Trophoblast cell (in vitro differentiated cells and primary cell): ENCODE measurements around the gene NDRG4.

Experiments used
- DNase-seq, 2 donors: peaks; one replicate each; pipeline ENCODE4 v3.0.0-alpha.2; 2016
- H2AFZ ChIP-seq: 2 replicates; pipeline ENCODE4 v1.6.1; 2013; ENCODE audit warnings: low read length, moderate library complexity, mild to moderate bottlenecking; ENCODE audit not compliant: insufficient read depth, poor library complexity
- H2AK5ac ChIP-seq: 2 replicates; pipeline ENCODE4 v1.6.1; 2013; ENCODE audit warnings: mild to moderate bottlenecking, low read length
- H2BK120ac ChIP-seq: 2 replicates; pipeline ENCODE4 v1.6.1; 2013; ENCODE audit warnings: low read length, mild to moderate bottlenecking, moderate library complexity; ENCODE audit not compliant: insufficient read depth, poor library complexity
- H2BK12ac ChIP-seq: 2 replicates; pipeline ENCODE4 v1.6.1; 2013; ENCODE audit warnings: mild to moderate bottlenecking, low read length, moderate library complexity
- H2BK5ac ChIP-seq: 2 replicates; pipeline ENCODE4 v1.6.1; 2013; ENCODE audit warnings: low read length, low read depth, moderate library complexity, mild to moderate bottlenecking; ENCODE audit not compliant: poor library complexity
- H3K14ac ChIP-seq: 2 replicates; pipeline ENCODE4 v1.6.1; 2013; ENCODE audit warnings: mild to moderate bottlenecking, low read length
- H3K18ac ChIP-seq: 2 replicates; pipeline ENCODE4 v1.6.1; 2013; ENCODE audit warnings: mild to moderate bottlenecking, low read length
- H3K23ac ChIP-seq: 2 replicates; pipeline ENCODE4 v1.6.1; 2013; ENCODE audit warnings: low read length
- H3K27ac ChIP-seq: 2 replicates; pipeline ENCODE4 v1.5.1; 2013; ENCODE audit warnings: low read depth, mild to moderate bottlenecking, inconsistent platforms, low read length, moderate library complexity
- H3K27me3 ChIP-seq: 2 replicates; pipeline ENCODE4 v1.6.1; 2013; ENCODE audit warnings: inconsistent platforms, mild to moderate bottlenecking, low read length, moderate library complexity; ENCODE audit not compliant: insufficient read depth
- H3K36me3 ChIP-seq, 2 experiments: 1 replicate in 1 of 2; 2 replicates in 1 of 2; pipeline ENCODE4 v1.6.1; 2013; ENCODE audit warnings: low read length in 2 of 2, mild to moderate bottlenecking in 2 of 2, moderate library complexity in 1 of 2; ENCODE audit not compliant: insufficient read depth in 2 of 2, control insufficient read depth in 1 of 2
- H3K4ac ChIP-seq: 2 replicates; pipeline ENCODE4 v1.6.1; 2013; ENCODE audit warnings: low read depth, mild to moderate bottlenecking, low read length, moderate library complexity
- H3K4me1 ChIP-seq, 2 experiments: 1 replicate in 1 of 2; 2 replicates in 1 of 2; pipeline ENCODE4 v1.6.1; 2013; ENCODE audit warnings: low read length in 2 of 2, mild to moderate bottlenecking in 2 of 2, moderate library complexity in 1 of 2; ENCODE audit not compliant: insufficient read depth in 2 of 2, control insufficient read depth in 1 of 2
- H3K4me2 ChIP-seq: 2 replicates; pipeline ENCODE4 v1.6.1; 2013; ENCODE audit warnings: inconsistent platforms, mild to moderate bottlenecking, low read length, moderate library complexity
- H3K4me3 ChIP-seq: 2 replicates; pipeline ENCODE4 v1.5.1; 2013; ENCODE audit warnings: mild to moderate bottlenecking, low read depth, low read length, inconsistent platforms
- H3K79me1 ChIP-seq: one replicate; pipeline ENCODE4 v1.6.1; 2013; ENCODE audit warnings: low read length
- H3K79me2 ChIP-seq: 2 replicates; pipeline ENCODE4 v1.6.1; 2013; ENCODE audit warnings: low read length, mild to moderate bottlenecking; ENCODE audit not compliant: control insufficient read depth, insufficient read depth, poor library complexity
- H3K9ac ChIP-seq: 2 replicates; pipeline ENCODE4 v1.6.1; 2013; ENCODE audit warnings: mild to moderate bottlenecking, low read length
- H3K9me3 ChIP-seq: 2 replicates; pipeline ENCODE4 v1.6.1; 2013; ENCODE audit warnings: low read depth, mild to moderate bottlenecking, control low read depth, inconsistent platforms, low read length; ENCODE audit not compliant: insufficient read depth
- H4K12ac ChIP-seq: 2 replicates; pipeline ENCODE4 v1.6.1; 2013; ENCODE audit warnings: low read depth, mild to moderate bottlenecking, low read length, moderate library complexity
- H4K8ac ChIP-seq: 2 replicates; pipeline ENCODE4 v1.6.1; 2013; ENCODE audit warnings: low read depth, mild to moderate bottlenecking, low read length, moderate library complexity
- H4K91ac ChIP-seq: one replicate; pipeline ENCODE4 v1.6.1; 2013; ENCODE audit warnings: low read depth, mild to moderate bottlenecking, low read length, moderate library complexity
- WGBS: extraction: QIAGEN DNeasy Blood & Tissue Kit; methylation state at CpG from one replicate; pipeline ENCODE4 v1.1.7; 2013; ENCODE audit warnings: missing lambda C conversion rate; ENCODE audit not compliant: insufficient read length, insufficient coverage; ENCODE audit errors: extremely low coverage; 5-methylcytosine and 5-hydroxymethylcytosine counted together

Gene NDRG4

GRCh38 chr16:58466396-58466795 is 33.5 kb upstream of the NDRG4 start:
- Histone ChIP-seq H4K8ac (no peak overlapping the region), H3K18ac (no peak overlapping the region), H3K79me2 (no peaks in the 10 kb centered on the region), H3K9me3 (no peaks in the 10 kb centered on the region), H3K4ac (no peak overlapping the region), H2AFZ (no peak overlapping the region), H3K9ac (no peak overlapping the region), H3K27ac (no peak overlapping the region), H2BK12ac (no peak overlapping the region), H2BK5ac (no peak overlapping the region), H3K36me3 (no peaks in the 10 kb centered on the region), H3K14ac (no peak overlapping the region), H3K27me3 (peaks cover 47% of the 10 kb centered on the region), H2AK5ac (no peak overlapping the region), H3K23ac (no peak overlapping the region), H2BK120ac (no peak overlapping the region), H3K4me1 (no peaks in the 10 kb centered on the region), H4K12ac (no peak overlapping the region), H4K91ac (no peak overlapping the region), H3K4me3 (no peak overlapping the region), H3K4me2 (no peak overlapping the region), H3K79me1 (no peaks in the 10 kb centered on the region)
- no CpG with 5 or more reads among the region's 3 CpGs for WGBS
- DNase-seq, result no peak

GRCh38 chr16:58467905-58468304 is 32.0 kb upstream of the NDRG4 start:
- no peak for DNase-seq
- no peak overlapping the region for H2AK5ac ChIP-seq
- no peak overlapping the region for H4K12ac ChIP-seq
- H3K4me2 ChIP-seq, result no peak overlapping the region
- no peaks in the 10 kb centered on the region for H3K4me1 ChIP-seq
- no peaks in the 10 kb centered on the region for H3K9me3 ChIP-seq
- H3K27me3 ChIP-seq, result peaks cover 38% of the 10 kb centered on the region
- H3K36me3 ChIP-seq, result no peaks in the 10 kb centered on the region
- H3K27ac ChIP-seq, result no peak overlapping the region
- H4K8ac ChIP-seq, result no peak overlapping the region
- H3K9ac ChIP-seq, result no peak overlapping the region
- no CpG with 5 or more reads among the region's 5 CpGs for WGBS
- no peak overlapping the region for H3K14ac ChIP-seq
- no peak overlapping the region for H2BK120ac ChIP-seq
- H3K4me3 ChIP-seq, result no peak overlapping the region
- H4K91ac ChIP-seq, result no peak overlapping the region
- H3K79me1 ChIP-seq, result no peaks in the 10 kb centered on the region
- no peak overlapping the region for H3K18ac ChIP-seq
- H3K23ac ChIP-seq, result no peak overlapping the region
- H2AFZ ChIP-seq, result no peak overlapping the region
- no peak overlapping the region for H3K4ac ChIP-seq
- no peak overlapping the region for H2BK12ac ChIP-seq
- no peaks in the 10 kb centered on the region for H3K79me2 ChIP-seq
- H2BK5ac ChIP-seq, result no peak overlapping the region

- Histone ChIP-seq H2BK12ac (no peak overlapping the region), H2AFZ (no peak overlapping the region), H3K27ac (no peak overlapping the region), H4K12ac (no peak overlapping the region), H4K8ac (no peak overlapping the region), H3K4me2 (no peak overlapping the region), H3K36me3 (no peaks in the 10 kb centered on the region), H2BK120ac (no peak overlapping the region), H3K14ac (no peak overlapping the region), H3K4me1 (no peaks in the 10 kb centered on the region), H3K9me3 (no peaks in the 10 kb centered on the region), H3K4me3 (no peak overlapping the region), H3K9ac (no peak overlapping the region), H3K4ac (no peak overlapping the region), H3K79me2 (no peaks in the 10 kb centered on the region), H2BK5ac (no peak overlapping the region), H4K91ac (no peak overlapping the region), H2AK5ac (no peak overlapping the region), H3K79me1 (no peaks in the 10 kb centered on the region), H3K27me3 (peaks cover 4% of the 10 kb centered on the region), H3K23ac (no peak overlapping the region), H3K18ac (no peak overlapping the region)
- no peak for DNase-seq
- no CpG with 5 or more reads among the region's 10 CpGs for WGBS
Observed at GRCh38 chr16:58471209-58471975, 28.6 kb upstream of the NDRG4 start.

GRCh38 chr16:58472266-58472665 is 27.7 kb upstream of the NDRG4 start:
- H3K36me3 ChIP-seq, result no peaks in the 10 kb centered on the region
- no peak overlapping the region for H4K12ac ChIP-seq
- H2AFZ ChIP-seq, result no peak overlapping the region
- H3K4me1 ChIP-seq, result no peaks in the 10 kb centered on the region
- no peak overlapping the region for H2AK5ac ChIP-seq
- H4K8ac ChIP-seq, result no peak overlapping the region
- no peaks in the 10 kb centered on the region for H3K79me1 ChIP-seq
- H3K4me3 ChIP-seq, result no peak overlapping the region
- H3K14ac ChIP-seq, result no peak overlapping the region
- no peak for DNase-seq
- H3K9ac ChIP-seq, result no peak overlapping the region
- no peaks in the 10 kb centered on the region for H3K27me3 ChIP-seq
- no peak overlapping the region for H3K18ac ChIP-seq
- H3K23ac ChIP-seq, result no peak overlapping the region
- H2BK120ac ChIP-seq, result no peak overlapping the region
- no peak overlapping the region for H4K91ac ChIP-seq
- WGBS, result no CpG with 5 or more reads among the region's 9 CpGs
- H3K79me2 ChIP-seq, result no peaks in the 10 kb centered on the region
- no peak overlapping the region for H3K4ac ChIP-seq
- no peaks in the 10 kb centered on the region for H3K9me3 ChIP-seq
- no peak overlapping the region for H2BK12ac ChIP-seq
- no peak overlapping the region for H2BK5ac ChIP-seq
- no peak overlapping the region for H3K27ac ChIP-seq
- no peak overlapping the region for H3K4me2 ChIP-seq
